Uterus (tissue), 4 donors: ENCODE measurements around the gene UFSP2. TPM values are rescaled to one million over a fixed set of nuclear protein-coding genes. Genes with fewer than 3 reads are reported as not detected.

Experiments used
- DNase-seq, 2 donors: peaks; one replicate each; pipeline ENCODE4 v3.0.0-alpha.2; 2019 to 2020
- H3K27ac ChIP-seq, 2 donors: fragments of 200-600 bp; sonication (generic); 1 replicate in 1 of 2; 2 replicates in 1 of 2; pipeline ENCODE4 v1.5.1; 2016 to 2018
- H3K27me3 ChIP-seq, 2 donors: fragments of 200-600 bp; sonication (generic); one replicate each; pipeline ENCODE4 v1.5.1; 2018 to 2019; ENCODE audit warnings: control low read depth in 1 of 2
- H3K36me3 ChIP-seq, 2 donors: fragments of 200-600 bp; sonication (generic); one replicate each; pipeline ENCODE4 v1.5.1; 2019; ENCODE audit warnings: control low read depth in 1 of 2
- H3K4me1 ChIP-seq, 2 donors: fragments of 200-600 bp; sonication (generic); one replicate each; pipeline ENCODE4 v1.5.1; 2018 to 2019; ENCODE audit warnings: control low read depth in 1 of 2
- H3K4me3 ChIP-seq, 2 donors: fragments of 200-600 bp; sonication (generic); 1 replicate in 1 of 2; 2 replicates in 1 of 2; pipeline ENCODE4 v1.5.1; 2018 to 2019; ENCODE audit warnings: mild to moderate bottlenecking in 1 of 2
- H3K9me3 ChIP-seq, 2 donors: fragments of 200-600 bp; sonication (generic); one replicate each; pipeline ENCODE4 v1.5.1; 2019; ENCODE audit warnings: control low read depth in 1 of 2
- POLR2A ChIP-seq, 2 donors: fragments of 450-650 bp; IDR thresholded peaks; one replicate each; pipeline ENCODE4 v1.6.1; 2016; ENCODE audit warnings: antibody characterized with exemption in 2 of 2, mild to moderate bottlenecking in 1 of 2, moderate library complexity in 1 of 2
- intact Hi-C: fragments of 100-400 bp; cut with DNase I; formaldehyde crosslinking; loops from one replicate; pipeline ENCODE4 v1.15.1; 2023; ENCODE audit warnings: low total_unique reads
- total RNA-seq, 4 donors: library from RNA; depleted of rRNA in 3 of 4; stranded (reverse); fragments of >200 nt in 3 of 4; gene quantifications; one replicate each; pipeline versions ENCODE4 v1.1.0 to v1.2.4, GENCODE V29; 2014 to 2023
- TF ChIP-seq, protein P1 (sequence below), 4 experiments: fragments of 200-600 bp in 2 of 4; fragments of 450-650 bp in 2 of 4; sonication (generic) in 2 of 4; IDR thresholded peaks; one replicate each; pipeline ENCODE4 v1.5.1; 2016 to 2019; ENCODE audit warnings: antibody characterized with exemption in 4 of 4, mild to moderate bottlenecking in 2 of 4, moderate library complexity in 1 of 4
- donor health status: DM: yes; HTN: yes; CAD: no.

The UFSP2 gene
- total RNA-seq, 4 donors from 2014 or later = 18.2 to 170 (median 55.8) TPM

DNA sequence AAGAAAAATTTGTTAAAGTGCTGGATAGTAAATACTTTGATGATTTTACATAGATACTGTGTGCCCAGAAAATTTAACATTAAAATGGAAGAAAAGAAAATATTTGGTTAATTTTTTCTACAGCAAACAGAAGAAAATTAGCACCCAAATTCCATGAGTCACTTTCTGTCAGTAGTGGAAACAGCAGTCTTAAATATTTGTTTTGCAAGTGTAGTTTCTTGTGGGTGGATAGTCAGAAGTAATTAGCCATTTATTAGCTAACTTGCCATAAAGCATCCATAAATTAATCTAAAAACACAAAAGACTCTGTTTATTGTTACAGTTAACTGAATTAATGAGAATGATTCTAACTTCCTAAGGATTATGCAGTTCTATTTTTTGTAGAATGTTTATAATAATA lies 9.7 kb upstream of the UFSP2 start:
- no peak overlapping the region for H3K4me3 ChIP-seq
- DNase-seq = no peak
- no peak for TF ChIP-seq POLR2A (IDR thresholded peaks at IDR 0.05)
- TF ChIP-seq, protein P1, sequence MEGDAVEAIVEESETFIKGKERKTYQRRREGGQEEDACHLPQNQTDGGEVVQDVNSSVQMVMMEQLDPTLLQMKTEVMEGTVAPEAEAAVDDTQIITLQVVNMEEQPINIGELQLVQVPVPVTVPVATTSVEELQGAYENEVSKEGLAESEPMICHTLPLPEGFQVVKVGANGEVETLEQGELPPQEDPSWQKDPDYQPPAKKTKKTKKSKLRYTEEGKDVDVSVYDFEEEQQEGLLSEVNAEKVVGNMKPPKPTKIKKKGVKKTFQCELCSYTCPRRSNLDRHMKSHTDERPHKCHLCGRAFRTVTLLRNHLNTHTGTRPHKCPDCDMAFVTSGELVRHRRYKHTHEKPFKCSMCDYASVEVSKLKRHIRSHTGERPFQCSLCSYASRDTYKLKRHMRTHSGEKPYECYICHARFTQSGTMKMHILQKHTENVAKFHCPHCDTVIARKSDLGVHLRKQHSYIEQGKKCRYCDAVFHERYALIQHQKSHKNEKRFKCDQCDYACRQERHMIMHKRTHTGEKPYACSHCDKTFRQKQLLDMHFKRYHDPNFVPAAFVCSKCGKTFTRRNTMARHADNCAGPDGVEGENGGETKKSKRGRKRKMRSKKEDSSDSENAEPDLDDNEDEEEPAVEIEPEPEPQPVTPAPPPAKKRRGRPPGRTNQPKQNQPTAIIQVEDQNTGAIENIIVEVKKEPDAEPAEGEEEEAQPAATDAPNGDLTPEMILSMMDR (IDR thresholded peaks at IDR 0.05) = no peak
- H3K36me3 ChIP-seq = no peaks in the 10 kb centered on the region
- intact Hi-C loops = no loop called here
- no peaks in the 10 kb centered on the region for H3K9me3 ChIP-seq
- H3K27me3 ChIP-seq = no peaks in the 10 kb centered on the region
- H3K27ac ChIP-seq = no peak overlapping the region
- no peaks in the 10 kb centered on the region for H3K4me1 ChIP-seq

DNA sequence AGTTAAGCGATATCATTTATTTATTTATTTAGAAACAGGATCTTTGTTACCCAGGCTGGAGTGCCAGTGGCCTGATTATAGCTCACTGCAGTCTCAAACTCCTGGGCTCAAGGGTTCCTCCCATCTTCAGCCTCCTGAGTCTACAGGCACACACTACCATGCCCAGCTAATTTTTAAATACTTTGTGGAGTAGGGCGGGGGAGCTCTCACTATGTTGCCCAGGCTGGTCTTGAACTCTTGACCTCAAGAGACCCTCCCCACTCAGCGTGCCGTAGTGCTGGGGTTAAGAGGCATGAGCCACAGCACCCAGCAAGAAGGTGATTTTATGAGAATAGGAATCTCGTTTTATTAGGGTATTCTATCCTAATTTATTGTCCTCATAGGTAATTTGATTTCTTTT lies 3.9 kb upstream of the UFSP2 start:
- no peaks in the 10 kb centered on the region for H3K4me1 ChIP-seq
- H3K36me3 ChIP-seq = no peaks in the 10 kb centered on the region
- H3K27me3 ChIP-seq = no peaks in the 10 kb centered on the region
- H3K9me3 ChIP-seq = no peaks in the 10 kb centered on the region
- H3K4me3 ChIP-seq = no peak overlapping the region
- TF ChIP-seq, protein P1 (IDR thresholded peaks at IDR 0.05) = no peak
- no peak for TF ChIP-seq POLR2A (IDR thresholded peaks at IDR 0.05)
- intact Hi-C loops = no loop called here
- no peak overlapping the region for H3K27ac ChIP-seq
- no peak for DNase-seq

DNA sequence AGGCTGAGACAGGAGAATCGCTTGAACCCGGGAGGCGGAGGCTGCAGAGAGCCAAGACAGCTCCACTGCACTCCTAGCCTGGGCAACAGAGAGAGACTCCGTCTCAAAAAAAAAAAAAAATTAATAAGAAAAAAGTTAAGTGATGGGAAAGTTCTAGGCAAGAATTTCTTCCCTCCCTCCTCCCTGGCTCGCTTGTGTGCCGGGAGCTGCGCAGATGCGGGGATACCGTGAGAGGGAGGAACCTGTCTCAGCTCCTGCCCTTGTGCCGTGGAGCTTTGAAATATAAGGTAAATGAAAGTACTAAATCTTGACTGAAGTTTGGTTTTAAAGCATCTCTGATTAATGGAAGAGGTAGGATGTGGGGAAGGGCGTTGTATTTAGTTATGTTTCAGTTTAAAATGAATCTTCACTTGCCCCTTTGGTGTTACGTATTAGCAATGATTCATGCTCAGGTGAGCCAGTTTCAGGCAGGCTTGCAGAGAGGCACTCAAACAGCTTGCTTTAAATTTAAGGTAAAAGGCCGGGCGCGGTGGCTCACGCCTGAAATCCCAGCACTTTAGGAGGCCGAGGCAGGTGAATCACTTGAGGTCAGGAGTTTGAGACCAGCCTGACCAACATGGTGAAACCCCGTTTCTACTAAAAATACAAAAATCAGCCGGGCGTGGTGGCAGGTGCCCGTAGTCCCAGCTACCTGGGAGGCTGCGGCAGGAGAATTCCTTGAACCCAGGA lies 1.4 kb upstream of the UFSP2 start:
- Histone ChIP-seq H3K4me3 (no peak overlapping the region), H3K36me3 (no peaks in the 10 kb centered on the region), H3K27me3 (no peaks in the 10 kb centered on the region), H3K27ac (no peak overlapping the region), H3K9me3 (no peaks in the 10 kb centered on the region), H3K4me1 (no peaks in the 10 kb centered on the region)
- no peak for DNase-seq
- TF ChIP-seq, protein P1 (IDR thresholded peaks at IDR 0.05) = no peak
- TF ChIP-seq POLR2A (IDR thresholded peaks at IDR 0.05) = no peak
- intact Hi-C loops = no loop called here

DNA sequence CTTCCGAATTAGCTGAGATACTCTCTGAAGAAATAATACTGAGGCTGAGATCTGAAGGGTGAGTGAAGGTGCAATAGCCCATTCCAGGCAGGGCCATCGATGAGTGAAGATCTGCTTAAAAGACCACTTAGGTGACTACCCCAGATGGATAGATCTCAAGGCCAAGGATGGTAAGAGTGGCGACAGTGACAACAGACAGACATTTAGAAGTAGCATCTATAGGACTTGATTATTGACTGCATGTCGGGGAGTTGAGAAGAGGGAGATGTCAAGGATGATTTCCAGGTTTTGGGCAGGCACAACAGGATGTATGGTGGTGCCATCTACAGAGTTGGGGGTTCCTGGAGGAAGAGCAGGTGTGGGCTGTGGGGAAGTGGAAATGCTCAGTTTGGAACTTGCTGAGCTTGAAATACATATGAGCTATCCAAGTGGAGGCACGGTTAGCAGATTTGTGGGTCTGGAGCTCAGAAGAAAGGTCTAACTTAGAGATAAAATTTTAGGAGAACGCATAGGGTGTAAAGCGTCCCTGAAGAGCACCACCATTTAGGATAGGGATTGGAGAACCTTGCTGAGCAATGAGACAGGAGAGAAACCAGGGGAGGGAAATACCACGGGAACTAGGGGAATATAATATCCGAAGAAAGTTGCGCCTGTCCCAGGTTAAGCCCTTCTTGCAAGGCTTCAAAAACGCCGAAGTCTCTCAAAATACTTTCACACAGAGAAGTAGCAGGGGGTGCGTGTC lies 688 bp downstream of the UFSP2 start:
- no peaks in the 10 kb centered on the region for H3K9me3 ChIP-seq
- H3K36me3 ChIP-seq = no peaks in the 10 kb centered on the region
- no peaks in the 10 kb centered on the region for H3K27me3 ChIP-seq
- peak overlapping the region; percentile 97 for H3K27ac ChIP-seq
- TF ChIP-seq POLR2A (IDR thresholded peaks at IDR 0.05) = no peak
- TF ChIP-seq, protein P1 (IDR thresholded peaks at IDR 0.05) = no peak
- intact Hi-C loops = no loop called here
- H3K4me3 ChIP-seq = peak overlapping the region; percentile 91 to 98
- peaks cover 0 to 6% of the 10 kb centered on the region in 2 donors for H3K4me1 ChIP-seq
- DNase-seq = no peak
